ENCODE measurements around the gene ZC3H12A. TPM values are rescaled to one million over a fixed set of nuclear protein-coding genes. Genes with fewer than 3 reads are reported as not detected.
A peak's percentile ranks its signal among the peaks of the same experiment; 100 is the strongest.

The ZC3H12A gene
- total RNA-seq, 6 donors from 2014 or later, result 17.6 to 55.5 (median 26.2) TPM

GRCh38 chr1:37469386-37469785 is 5.0 kb upstream of the ZC3H12A start:
- no peak for TF ChIP-seq POLR2A (IDR thresholded peaks at IDR 0.05)
- no peak for TF ChIP-seq POLR2AphosphoS5 (IDR thresholded peaks at IDR 0.05)
- no peak for TF ChIP-seq CTCF (IDR thresholded peaks at IDR 0.05)
- no peak for TF ChIP-seq EP300 (IDR thresholded peaks at IDR 0.05)
- DNase-seq (no peak), ATAC-seq (ENCODE audit: low FRiP score in 2 of 2) (no peak)
- WGBS, 2 donors, result 69 to 87% methylated on average over 3 of the region's 3 CpGs
- Histone ChIP-seq H3K4me1 (peaks cover 26 to 44% (median 32%) of the 10 kb centered on the region in 4 donors), H3K9me3 (no peaks in the 10 kb centered on the region), H3K27me3 (no peaks in the 10 kb centered on the region), H3K4me3 (no peak overlapping the region), H3K36me3 (no peaks in the 10 kb centered on the region), H3K27ac (no peak overlapping the region)

- peak in 1 of 2 donors; percentile 86 for DNase-seq
- TF ChIP-seq EP300 (IDR thresholded peaks at IDR 0.05), result no peak
- peak in 1 of 4 donors; percentile 46 for TF ChIP-seq POLR2A (IDR thresholded peaks at IDR 0.05)
- TF ChIP-seq POLR2AphosphoS5 (IDR thresholded peaks at IDR 0.05), result peak; percentile 32 to 65
Measured at GRCh38 chr1:37471345-37472231, 2.8 kb upstream of the ZC3H12A start.

GRCh38 chr1:37472281-37472680 is 2.1 kb upstream of the ZC3H12A start:
- no peak for ATAC-seq (ENCODE audit: low FRiP score in 2 of 2)
- Histone ChIP-seq H3K27ac (peak overlapping the region; percentile 65 to 99 (median 86)), H3K36me3 (peaks cover 0 to 14% (median 5%) of the 10 kb centered on the region in 4 donors), H3K9me3 (no peaks in the 10 kb centered on the region), H3K27me3 (no peaks in the 10 kb centered on the region), H3K4me3 (no peak overlapping the region), H3K4me1 (peaks cover 48 to 63% (median 55%) of the 10 kb centered on the region in 4 donors)
- 71 to 79% methylated on average over 7 of the region's 7 CpGs for WGBS, 2 donors
- DNase-seq, result no peak
- TF ChIP-seq POLR2AphosphoS5 (IDR thresholded peaks at IDR 0.05) (no peak), EP300 (IDR thresholded peaks at IDR 0.05) (no peak), CTCF (IDR thresholded peaks at IDR 0.05) (no peak)

More at GRCh38 chr1:37471345-37472231, 2.8 kb upstream of the ZC3H12A start:
- Histone ChIP-seq H3K27me3 (no peaks in the 10 kb centered on the region), H3K4me1 (peaks cover 41 to 56% (median 48%) of the 10 kb centered on the region in 4 donors), H3K4me3 (peak overlapping the region in 2 of 4 donors; percentile 16 to 27), H3K9me3 (no peaks in the 10 kb centered on the region), H3K27ac (peak overlapping the region; percentile 65 to 99 (median 86)), H3K36me3 (peaks cover 0 to 10% (median 4%) of the 10 kb centered on the region in 4 donors)
- 29 to 34% methylated on average over 10 to 11 of the region's 13 CpGs for WGBS, 2 donors
- ATAC-seq (ENCODE audit: low FRiP score in 2 of 2), result peak; percentile 79 to 85

GRCh38 chr1:37472994-37473393 is 1.4 kb upstream of the ZC3H12A start:
- no peak for TF ChIP-seq CTCF (IDR thresholded peaks at IDR 0.05)
- TF ChIP-seq POLR2A (IDR thresholded peaks at IDR 0.05), result no peak
- TF ChIP-seq POLR2AphosphoS5 (IDR thresholded peaks at IDR 0.05), result no peak
- no peak for TF ChIP-seq EP300 (IDR thresholded peaks at IDR 0.05)
- peak overlapping the region in 2 of 4 donors; percentile 81 to 92 for H3K4me3 ChIP-seq
- H3K27me3 ChIP-seq, result no peaks in the 10 kb centered on the region
- ATAC-seq (ENCODE audit: low FRiP score in 2 of 2) (no peak), DNase-seq (no peak)
- peak overlapping the region in 3 of 4 donors; percentile 96 to 99 (median 97) for H3K27ac ChIP-seq
- no peaks in the 10 kb centered on the region for H3K9me3 ChIP-seq
- peaks cover 0 to 21% (median 9%) of the 10 kb centered on the region in 4 donors for H3K36me3 ChIP-seq
- peaks cover 55 to 70% (median 62%) of the 10 kb centered on the region in 4 donors for H3K4me1 ChIP-seq
- 64 to 70% methylated on average over 1 of the region's 1 CpG for WGBS, 2 donors

GRCh38 chr1:37473431-37474045 is 842 bp upstream of the ZC3H12A start:
- H3K36me3 ChIP-seq, result peaks cover 0 to 27% (median 11%) of the 10 kb centered on the region in 4 donors
- H3K27me3 ChIP-seq, result no peaks in the 10 kb centered on the region
- peak overlapping the region; percentile 96 to 99 (median 96) for H3K27ac ChIP-seq
- no peaks in the 10 kb centered on the region for H3K9me3 ChIP-seq
- no peak for ATAC-seq (ENCODE audit: low FRiP score in 2 of 2)
- 13 to 19% methylated on average over 12 of the region's 12 CpGs for WGBS, 2 donors
- peaks cover 61 to 75% (median 68%) of the 10 kb centered on the region in 4 donors for H3K4me1 ChIP-seq
- TF ChIP-seq POLR2A (IDR thresholded peaks at IDR 0.05), result no peak
- no peak for TF ChIP-seq EP300 (IDR thresholded peaks at IDR 0.05)
- TF ChIP-seq CTCF (IDR thresholded peaks at IDR 0.05), result no peak
- no peak for TF ChIP-seq POLR2AphosphoS5 (IDR thresholded peaks at IDR 0.05)
- peak overlapping the region; percentile 66 to 92 (median 84) for H3K4me3 ChIP-seq
- DNase-seq, result peak in 1 of 2 donors; percentile 31
